HS-5 (cell line): ENCODE results near the gene FAM227B.
"Not testable (repeated sequence)": the region's sequence is repeated elsewhere in the genome, so short reads cannot be mapped to it uniquely, and the experiment has no call there.

Source experiments
- DNase-seq: peaks from one replicate; pipeline ENCODE4 v3.0.0-alpha.2; 2012; ENCODE audit warnings: low read depth

The FAM227B gene

GRCh38 chr15:49372366-49372765 lies 248.3 kb downstream of the FAM227B start:
- no peak for DNase-seq

GRCh38 chr15:49370782-49371181 lies 249.8 kb downstream of the FAM227B start:
- DNase-seq, result no peak

GRCh38 chr15:49366496-49366895 lies 254.1 kb downstream of the FAM227B start:
- DNase-seq, result no peak

- DNase-seq, result no peak
Observed at GRCh38 chr15:49361370-49361769, 259.2 kb downstream of the FAM227B start.

GRCh38 chr15:49354439-49354838 lies 266.2 kb downstream of the FAM227B start:
- not testable (repeated sequence) for DNase-seq

GRCh38 chr15:49343546-49343945 lies 277.1 kb downstream of the FAM227B start:
- DNase-seq, result no peak

GRCh38 chr15:49339656-49340055 lies 281.0 kb downstream of the FAM227B start:
- no peak for DNase-seq

- no peak for DNase-seq
Observed at GRCh38 chr15:49331951-49332350, 288.7 kb downstream of the FAM227B start.

- DNase-seq, result no peak
Observed at GRCh38 chr15:49331442-49331841, 289.2 kb downstream of the FAM227B start.

GRCh38 chr15:49330166-49330565 lies 290.5 kb downstream of the FAM227B start:
- no peak for DNase-seq

GRCh38 chr15:49328941-49329340 lies 291.7 kb downstream of the FAM227B start:
- DNase-seq, result no peak

GRCh38 chr15:49327927-49328326 lies 292.7 kb downstream of the FAM227B start:
- DNase-seq, result no peak

- DNase-seq, result no peak
Observed at GRCh38 chr15:49323207-49323606, 297.4 kb downstream of the FAM227B start.

- DNase-seq, result no peak
Observed at GRCh38 chr15:49320351-49320750, 300.3 kb downstream of the FAM227B start.

- no peak for DNase-seq
Observed at GRCh38 chr15:49315391-49315823, 305.2 kb downstream of the FAM227B start.

GRCh38 chr15:49314716-49315115 lies 305.9 kb downstream of the FAM227B start:
- no peak for DNase-seq

GRCh38 chr15:49313650-49314049 lies 307.0 kb downstream of the FAM227B start:
- peak; percentile 61 for DNase-seq

GRCh38 chr15:49309889-49310288 lies 310.7 kb downstream of the FAM227B start:
- DNase-seq, result no peak

GRCh38 chr15:49308686-49309085 lies 311.9 kb downstream of the FAM227B start:
- DNase-seq, result no peak

GRCh38 chr15:49306551-49306950 lies 314.1 kb downstream of the FAM227B start:
- no peak for DNase-seq

GRCh38 chr15:49303003-49303402 lies 317.6 kb downstream of the FAM227B start:
- no peak for DNase-seq

GRCh38 chr15:49301562-49301961 lies 319.1 kb downstream of the FAM227B start:
- DNase-seq, result no peak

- no peak for DNase-seq
Observed at GRCh38 chr15:49300856-49301255, 319.8 kb downstream of the FAM227B start.

GRCh38 chr15:49297584-49297983 lies 323.0 kb downstream of the FAM227B start:
- DNase-seq, result no peak

- no peak for DNase-seq
Observed at GRCh38 chr15:49296258-49296657, 324.4 kb downstream of the FAM227B start.
